Measurements from ENCODE around the gene PER3.

Gene PER3

DNA sequence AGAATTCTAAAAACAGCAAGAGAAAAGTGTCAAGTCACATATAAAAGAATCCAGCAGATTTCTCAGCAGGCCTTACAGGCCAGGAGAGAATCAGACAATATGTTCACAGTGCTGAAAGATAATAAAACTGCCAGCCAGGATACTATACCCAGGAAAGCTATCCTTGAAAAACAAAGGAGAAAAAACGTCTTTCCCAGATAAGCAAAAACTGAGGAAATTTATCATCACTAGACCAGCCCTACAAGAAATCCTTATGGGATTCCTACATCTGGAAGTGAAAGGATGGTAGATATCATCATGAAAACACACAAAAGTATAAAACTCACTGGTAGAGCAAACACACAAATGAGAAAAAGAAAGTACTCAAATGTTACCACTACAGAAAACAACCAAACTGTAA is 93.9 kb downstream of the PER3 start:
- DNase-seq: no peak

- no peak for DNase-seq
These were observed 95.1 kb downstream of the PER3 start for GRCh38 chr1:7879228-7879627.

- no peak for DNase-seq
These were observed 100.7 kb downstream of the PER3 start for GRCh38 chr1:7884757-7885156.

GRCh38 chr1:7885513-7886404 is 101.7 kb downstream of the PER3 start:
- no peak for DNase-seq

GRCh38 chr1:7886405-7886745 is 102.3 kb downstream of the PER3 start:
- DNase-seq: no peak

DNA sequence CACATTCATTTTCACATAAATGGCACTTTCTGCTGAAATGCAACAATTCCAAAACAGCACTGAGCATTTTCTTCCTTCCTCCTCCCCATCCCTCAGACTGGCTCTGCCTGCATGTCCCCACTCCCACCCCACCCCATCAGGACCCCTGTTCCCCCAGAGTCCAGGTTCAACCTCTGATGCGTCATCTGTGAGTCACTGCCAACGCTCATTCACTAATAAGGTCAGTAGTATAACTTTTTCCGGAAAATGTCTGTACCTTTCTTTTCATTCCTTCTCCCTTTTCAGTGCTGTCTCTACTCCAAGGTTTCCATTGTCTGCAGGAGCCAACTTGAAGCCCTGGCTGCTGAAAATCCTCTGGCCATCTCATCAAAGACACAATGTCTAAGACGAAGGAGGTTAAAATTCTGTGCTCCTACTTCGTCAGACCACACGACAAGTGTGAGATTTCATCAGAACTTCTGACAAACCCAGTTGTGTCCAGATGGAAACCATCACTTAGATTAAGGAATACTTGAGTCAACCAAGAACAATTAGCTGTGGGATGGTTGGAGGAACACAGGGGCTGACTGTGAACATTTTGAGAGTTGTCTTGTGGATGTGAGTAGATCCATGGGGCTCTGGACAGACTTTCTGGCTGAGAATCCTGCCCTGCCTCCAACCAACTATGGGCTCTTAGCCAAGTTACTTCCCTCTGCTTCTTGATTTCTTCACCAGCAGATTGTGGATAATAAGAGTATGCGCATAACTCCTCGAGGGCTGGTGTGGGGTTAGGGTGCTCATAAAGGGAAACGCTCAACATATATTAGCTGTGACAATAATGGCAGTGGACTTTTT is 104.4 kb downstream of the PER3 start:
- DNase-seq: no peak

DNA sequence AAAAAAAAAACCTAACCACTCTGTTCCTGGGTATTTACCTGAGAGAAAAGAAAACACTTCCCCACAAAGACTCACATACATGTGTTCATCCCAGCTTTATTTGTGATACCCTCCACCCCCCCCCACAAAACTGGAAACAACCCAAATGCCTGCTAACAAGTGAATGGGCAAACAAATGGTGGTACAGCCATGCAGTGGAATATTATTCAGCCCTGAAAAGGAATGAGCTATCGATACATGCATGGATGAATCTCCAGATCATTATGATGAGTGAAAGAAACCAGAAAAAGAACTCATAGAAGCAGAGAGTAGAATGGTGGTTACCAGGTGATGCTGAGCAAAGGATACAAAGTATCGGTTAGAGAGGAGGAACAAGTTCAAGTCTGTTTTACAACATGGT is 106.8 kb downstream of the PER3 start:
- DNase-seq: no peak

GRCh38 chr1:7891804-7892203 is 107.7 kb downstream of the PER3 start:
- DNase-seq: no peak

- peak; percentile 48 for DNase-seq
These were observed 109.6 kb downstream of the PER3 start for GRCh38 chr1:7893529-7894180.
